Liver (tissue), 9 donors: ENCODE measurements around the gene CTXN2. TPM values are rescaled to one million over a fixed set of nuclear protein-coding genes. Genes with fewer than 3 reads are reported as not detected.

Experiments
- DNase-seq: peaks from one replicate; pipeline ENCODE4 v3.0.0-alpha.2; 2017; ENCODE audit warnings: low spot score
- H3K27ac ChIP-seq, 2 donors: one replicate each; pipeline ENCODE4 v1.7.0; 2013; ENCODE audit warnings: inconsistent platforms in 2 of 2, low read length in 2 of 2, control low read depth in 1 of 2, low read depth in 1 of 2, mild to moderate bottlenecking in 1 of 2
- H3K27me3 ChIP-seq, 4 donors: one replicate each; pipeline versions ENCODE4 v1.6.1 to v1.7.0; 2013; ENCODE audit warnings: low read length in 3 of 4, inconsistent platforms in 1 of 4, mild to moderate bottlenecking in 1 of 4, moderate library complexity in 1 of 4; ENCODE audit not compliant: control insufficient read depth in 4 of 4, insufficient read depth in 4 of 4
- H3K36me3 ChIP-seq, 4 donors: one replicate each; pipeline versions ENCODE4 v1.6.1 to v1.7.0; 2013; ENCODE audit warnings: low read length in 3 of 4, mild to moderate bottlenecking in 3 of 4, low read depth in 1 of 4, moderate library complexity in 1 of 4; ENCODE audit not compliant: control insufficient read depth in 4 of 4, insufficient read depth in 3 of 4
- H3K4me1 ChIP-seq, 4 donors: one replicate each; pipeline versions ENCODE4 v1.6.1 to v1.7.0; 2013; ENCODE audit warnings: low read length in 3 of 4, mild to moderate bottlenecking in 3 of 4, moderate library complexity in 1 of 4; ENCODE audit not compliant: control insufficient read depth in 4 of 4, insufficient read depth in 4 of 4
- H3K4me3 ChIP-seq, 3 donors: one replicate each; pipeline versions ENCODE4 v1.6.1 to v1.7.0; 2013; ENCODE audit warnings: low read length in 3 of 3, control low read depth in 1 of 3, low read depth in 1 of 3, mild to moderate bottlenecking in 1 of 3
- H3K9ac ChIP-seq, 2 donors: one replicate each; pipeline ENCODE4 v1.7.0; 2013; ENCODE audit warnings: low read length in 2 of 2, mild to moderate bottlenecking in 2 of 2, moderate library complexity in 2 of 2, control low read depth in 1 of 2, low read depth in 1 of 2
- H3K9me3 ChIP-seq, 4 donors: one replicate each; pipeline versions ENCODE4 v1.6.1 to v1.7.0; 2013; ENCODE audit warnings: low read length in 3 of 4; ENCODE audit not compliant: control insufficient read depth in 4 of 4
- ATF3 ChIP-seq: IDR thresholded peaks from 2 replicates; pipeline ENCODE4 v1.6.1; 2016; ENCODE audit warnings: antibody characterized with exemption
- CTCF ChIP-seq: fragments of 150-350 bp; IDR thresholded peaks from 2 replicates; pipeline ENCODE4 v1.5.1; 2017; ENCODE audit warnings: improper control_type of control experiment, low read depth, low read length; ENCODE audit not compliant: missing input control
- EGR1 ChIP-seq, 2 donors: IDR thresholded peaks; 2 replicates each; pipeline ENCODE4 v1.6.1; 2016 to 2018; ENCODE audit warnings: antibody characterized with exemption in 2 of 2, low read depth in 2 of 2
- FOXA1 ChIP-seq: IDR thresholded peaks from 2 replicates; pipeline ENCODE4 v1.6.1; 2016; ENCODE audit warnings: antibody characterized with exemption
- FOXA2 ChIP-seq: IDR thresholded peaks from 2 replicates; pipeline ENCODE4 v1.6.1; 2016; ENCODE audit warnings: antibody characterized with exemption
- GABPA ChIP-seq, 2 donors: IDR thresholded peaks in 1 of 2; conservative IDR thresholded peaks in 1 of 2; 2 replicates each; pipeline ENCODE4 v1.6.1; 2016; ENCODE audit warnings: antibody characterized with exemption in 2 of 2, mild to moderate bottlenecking in 1 of 2, moderate library complexity in 1 of 2
- HNF4A ChIP-seq, 2 donors: conservative IDR thresholded peaks; 2 replicates each; pipeline ENCODE4 v1.6.1; 2016; ENCODE audit warnings: antibody characterized with exemption in 2 of 2, mild to moderate bottlenecking in 2 of 2
- HNF4G ChIP-seq: IDR thresholded peaks from 2 replicates; pipeline ENCODE4 v1.6.1; 2016; ENCODE audit warnings: antibody characterized with exemption
- JUND ChIP-seq, 2 donors: IDR thresholded peaks; 2 replicates each; pipeline ENCODE4 v1.6.1; 2016; ENCODE audit warnings: antibody characterized with exemption in 2 of 2
- NR2F2 ChIP-seq: IDR thresholded peaks from 2 replicates; pipeline ENCODE4 v1.6.1; 2016; ENCODE audit warnings: antibody characterized with exemption
- RAD21 ChIP-seq, 2 donors: IDR thresholded peaks; 2 replicates each; pipeline ENCODE4 v1.6.1; 2016; ENCODE audit warnings: antibody characterized with exemption in 2 of 2, mild to moderate bottlenecking in 2 of 2
- REST ChIP-seq: IDR thresholded peaks from 2 replicates; pipeline ENCODE4 v1.6.1; 2016; ENCODE audit warnings: antibody characterized with exemption, mild to moderate bottlenecking
- RXRA ChIP-seq, 2 donors: IDR thresholded peaks; 2 replicates each; pipeline ENCODE4 v1.6.1; 2017 to 2018; ENCODE audit warnings: antibody characterized with exemption in 2 of 2, mild to moderate bottlenecking in 1 of 2
- SP1 ChIP-seq: IDR thresholded peaks from 2 replicates; pipeline ENCODE4 v1.6.1; 2018; ENCODE audit warnings: antibody characterized with exemption, mild to moderate bottlenecking
- TAF1 ChIP-seq: conservative IDR thresholded peaks from 2 replicates; pipeline ENCODE4 v1.6.1; 2016; ENCODE audit warnings: antibody characterized with exemption, mild to moderate bottlenecking
- YY1 ChIP-seq: IDR thresholded peaks from 2 replicates; pipeline ENCODE4 v1.6.1; 2016; ENCODE audit warnings: antibody characterized with exemption, mild to moderate bottlenecking
- ZBTB33 ChIP-seq: IDR thresholded peaks from 2 replicates; pipeline ENCODE4 v1.6.1; 2016; ENCODE audit warnings: antibody characterized with exemption
- WGBS: extraction: QIAGEN DNeasy Blood & Tissue Kit; methylation state at CpG from one replicate; pipeline ENCODE4 v1.1.7; 2013; 5-methylcytosine and 5-hydroxymethylcytosine counted together
- polyA plus RNA-seq, 2 donors: library from polyadenylated mRNA; stranded (reverse) in 1 of 2; unstranded in 1 of 2; fragments of 200-250 nt in 1 of 2; fragments of >200 nt in 1 of 2; fragmentation: Nextera tagmentation in 1 of 2; extraction: Ambion mirVana in 1 of 2; gene quantifications; one replicate each; pipeline versions ENCODE4 v1.2.1 to v1.2.3, GENCODE V29; 2013 to 2015
- total RNA-seq, 2 donors: library from RNA; depleted of rRNA; stranded (reverse); fragments of >200 nt; gene quantifications; one replicate each; pipeline ENCODE4 v1.2.3, GENCODE V29; 2014
- donor health status: healthy.
- donor health status: healthy.
- donor health status: healthy.
- donor health status: healthy.
- donor health status: healthy.

Gene CTXN2
- total and polyA plus RNA-seq, 4 donors = not detected

- TF ChIP-seq REST = no peak
Measured at GRCh38 chr15:48242535-48242934, 51.1 kb downstream of the CTXN2 start (continued).

- no peak for TF ChIP-seq RAD21 (IDR thresholded peaks at IDR 0.05)
- TF ChIP-seq YY1 = no peak
- TF ChIP-seq RXRA (IDR thresholded peaks at IDR 0.05) = no peak
- no peak for TF ChIP-seq HNF4G
- TF ChIP-seq CTCF = no peak
- no peak for TF ChIP-seq GABPA (IDR thresholded peaks at IDR 0.05 in 1 of 2, conservative IDR thresholded peaks at IDR 0.05 in 1 of 2)
- no peak for TF ChIP-seq NR2F2
- H3K27ac ChIP-seq = no peak overlapping the region
- H3K9ac ChIP-seq = no peak overlapping the region
- H3K27me3 ChIP-seq = no peaks in the 10 kb centered on the region
- WGBS = 77% methylated on average over 1 of the region's 1 CpG
- no peak for DNase-seq
- no peaks in the 10 kb centered on the region for H3K9me3 ChIP-seq
- H3K4me3 ChIP-seq = no peak overlapping the region
- no peaks in the 10 kb centered on the region for H3K36me3 ChIP-seq
- no peaks in the 10 kb centered on the region for H3K4me1 ChIP-seq
Measured at GRCh38 chr15:48244921-48245320, 53.5 kb downstream of the CTXN2 start.

DNA sequence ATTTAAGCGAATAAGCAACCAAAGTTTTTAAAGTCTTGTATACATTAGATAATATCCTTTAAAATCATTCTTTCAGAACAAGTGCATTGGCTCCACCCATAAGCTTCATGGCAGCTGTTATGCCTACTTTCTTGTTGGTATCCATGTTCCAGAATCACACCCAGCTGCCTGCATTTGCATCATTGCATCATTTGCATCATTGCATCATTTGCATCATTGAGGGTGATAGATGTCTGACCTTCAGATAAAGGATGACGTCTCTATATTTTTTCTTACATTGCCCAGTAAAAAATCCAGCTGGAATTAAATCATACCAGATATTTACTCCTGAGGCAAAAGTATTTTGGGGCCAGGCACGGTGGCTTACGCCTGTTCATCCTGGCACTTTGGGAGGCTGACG lies 56.9 kb downstream of the CTXN2 start:
- DNase-seq = no peak
- Histone ChIP-seq H3K27ac (no peak overlapping the region), H3K9me3 (no peaks in the 10 kb centered on the region), H3K4me1 (no peaks in the 10 kb centered on the region), H3K9ac (no peak overlapping the region), H3K27me3 (no peaks in the 10 kb centered on the region), H3K36me3 (no peaks in the 10 kb centered on the region), H3K4me3 (no peak overlapping the region)
- WGBS = 85% methylated on average over 5 of the region's 5 CpGs
- TF ChIP-seq FOXA1 = no peak
- TF ChIP-seq GABPA (IDR thresholded peaks at IDR 0.05 in 1 of 2, conservative IDR thresholded peaks at IDR 0.05 in 1 of 2) = no peak
- TF ChIP-seq SP1 = no peak
- TF ChIP-seq TAF1 = no peak
- no peak for TF ChIP-seq EGR1 (IDR thresholded peaks at IDR 0.05; ENCODE audit: low read depth in 2 of 2)
- no peak for TF ChIP-seq NR2F2
- TF ChIP-seq ATF3 = no peak
- no peak for TF ChIP-seq ZBTB33
- TF ChIP-seq HNF4G = no peak
- no peak for TF ChIP-seq HNF4A (conservative IDR thresholded peaks at IDR 0.05)
- no peak for TF ChIP-seq FOXA2
- no peak for TF ChIP-seq REST
- TF ChIP-seq RXRA (IDR thresholded peaks at IDR 0.05) = no peak
- TF ChIP-seq CTCF = no peak
- TF ChIP-seq JUND (IDR thresholded peaks at IDR 0.05) = no peak
- TF ChIP-seq RAD21 (IDR thresholded peaks at IDR 0.05) = no peak
